Smooth muscle cell (in vitro differentiated cells): Measurements from ENCODE around the gene CREB1. TPM values are rescaled to one million over a fixed set of nuclear protein-coding genes. Genes with fewer than 3 reads are reported as not detected.

Source experiments
- DNase-seq: peaks from one replicate; lab custom pipeline; 2025; ENCODE audit not compliant: unreplicated experiment; lab: John Stamatoyannopoulos, UW
- H2AFZ ChIP-seq: fragments of 200-600 bp; sonication (generic); 2 replicates; pipeline ENCODE4 v1.6.0; 2016; ENCODE audit warnings: antibody characterized with exemption, low read depth, mild to moderate bottlenecking
- H3F3A ChIP-seq: fragments of 200-600 bp; sonication (generic); 2 replicates; pipeline ENCODE4 v1.6.0; 2017; ENCODE audit warnings: antibody characterized with exemption, low read depth
- H3K27ac ChIP-seq: fragments of 200-600 bp; sonication (generic); 2 replicates; pipeline ENCODE4 v1.5.1; 2016; ENCODE audit warnings: low read depth, mild to moderate bottlenecking
- H3K27me3 ChIP-seq: fragments of 200-600 bp; sonication (generic); 2 replicates; pipeline ENCODE4 v1.6.1; 2016; ENCODE audit warnings: low read depth, mild to moderate bottlenecking
- H3K36me3 ChIP-seq: fragments of 200-600 bp; sonication (generic); 2 replicates; pipeline ENCODE4 v1.5.1; 2016; ENCODE audit warnings: low read depth
- H3K4me1 ChIP-seq: fragments of 200-600 bp; sonication (generic); 2 replicates; pipeline ENCODE4 v1.5.1; 2016; ENCODE audit warnings: low read depth
- H3K4me2 ChIP-seq: fragments of 200-600 bp; sonication (generic); 2 replicates; pipeline ENCODE4 v1.6.0; 2016; ENCODE audit warnings: mild to moderate bottlenecking
- H3K4me3 ChIP-seq: fragments of 200-600 bp; sonication (generic); 2 replicates; pipeline ENCODE4 v1.5.1; 2016; ENCODE audit warnings: mild to moderate bottlenecking
- H3K79me2 ChIP-seq: fragments of 200-600 bp; sonication (generic); 2 replicates; pipeline ENCODE4 v1.6.0; 2016; ENCODE audit warnings: low read depth, mild to moderate bottlenecking
- H3K9ac ChIP-seq: fragments of 200-600 bp; sonication (generic); 2 replicates; pipeline ENCODE4 v1.6.0; 2016; ENCODE audit warnings: low read depth
- H3K9me3 ChIP-seq: fragments of 200-600 bp; sonication (generic); replicated peaks from 2 replicates; pipeline ENCODE4 v1.5.1; 2016; ENCODE audit warnings: low read depth
- H4K20me1 ChIP-seq: fragments of 200-600 bp; sonication (generic); 2 replicates; pipeline ENCODE4 v1.6.0; 2016; ENCODE audit warnings: low read depth
- WGBS: methylation state at CpG from one replicate; pipeline ENCODE4 v1.1.7; 2016; ENCODE audit warnings: low lambda C conversion rate; 5-methylcytosine and 5-hydroxymethylcytosine counted together
- polyA plus RNA-seq: library from polyadenylated mRNA; unstranded; fragments of >200 nt; fragmentation: Nextera tagmentation; extraction: Ambion mirVana; gene quantifications from 2 replicates; pipeline ENCODE4 v1.2.1, GENCODE V29; 2016
- total RNA-seq: library from RNA; depleted of rRNA; stranded (reverse); fragments of >200 nt; gene quantifications from 2 replicates; pipeline ENCODE4 v1.2.3, GENCODE V29; 2014
- TF ChIP-seq, protein P1 (sequence below): fragments of 200-600 bp; sonication (generic); IDR thresholded peaks from 2 replicates; pipeline ENCODE4 v1.5.1; 2017; ENCODE audit warnings: borderline replicate concordance, mild to moderate bottlenecking, antibody characterized with exemption; ENCODE audit not compliant: insufficient read depth, poor library complexity, severe bottlenecking

Gene CREB1
- total and polyA plus RNA-seq, 2 experiments from 2014 or later, result 19.0 to 67.6 TPM

DNA sequence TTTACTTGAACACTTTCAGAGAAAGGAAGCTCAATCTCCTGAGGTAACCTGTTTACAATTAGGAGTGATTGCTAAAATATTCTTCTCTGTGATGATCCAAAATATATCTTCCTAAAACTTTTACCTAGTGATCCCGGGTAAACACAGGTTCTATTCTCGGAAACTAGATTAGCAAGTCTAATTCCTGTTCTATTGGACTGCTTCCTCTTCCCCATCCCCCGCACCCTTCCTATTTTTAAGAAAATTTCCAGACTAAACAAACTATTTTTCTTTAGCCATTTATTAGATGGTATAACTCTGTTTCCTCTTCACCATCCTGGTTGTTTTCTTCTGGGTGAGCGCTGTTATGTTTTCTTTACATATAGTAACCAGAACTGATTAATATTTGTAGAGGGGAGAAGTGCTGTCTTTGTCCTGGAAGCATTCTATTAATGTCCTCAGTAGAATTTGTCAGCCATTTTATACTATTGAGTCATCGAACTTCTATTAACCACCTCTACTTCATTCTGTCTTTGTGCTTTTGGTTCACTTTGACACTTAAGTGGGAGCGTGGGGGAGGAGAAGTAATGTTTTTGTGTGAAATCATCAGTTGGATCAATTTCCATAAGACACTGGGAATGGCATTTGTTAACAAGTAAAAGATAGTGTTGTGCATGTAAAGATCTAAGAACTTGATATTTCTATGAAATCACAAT is 31.8 kb downstream of the CREB1 start:
- no peak for DNase-seq
- Histone ChIP-seq H3K4me1 (no peaks in the 10 kb centered on the region), H3K4me2 (no peak overlapping the region), H3K36me3 (peaks cover 17% of the 10 kb centered on the region), H3K79me2 (no peaks in the 10 kb centered on the region), H3K27ac (no peak overlapping the region), H3K4me3 (no peak overlapping the region), H4K20me1 (peaks cover 13% of the 10 kb centered on the region), H3K9me3 (no peaks in the 10 kb centered on the region), H2AFZ (no peak overlapping the region), H3K9ac (no peak overlapping the region), H3F3A (no peaks in the 10 kb centered on the region), H3K27me3 (no peaks in the 10 kb centered on the region)
- TF ChIP-seq, protein P1, sequence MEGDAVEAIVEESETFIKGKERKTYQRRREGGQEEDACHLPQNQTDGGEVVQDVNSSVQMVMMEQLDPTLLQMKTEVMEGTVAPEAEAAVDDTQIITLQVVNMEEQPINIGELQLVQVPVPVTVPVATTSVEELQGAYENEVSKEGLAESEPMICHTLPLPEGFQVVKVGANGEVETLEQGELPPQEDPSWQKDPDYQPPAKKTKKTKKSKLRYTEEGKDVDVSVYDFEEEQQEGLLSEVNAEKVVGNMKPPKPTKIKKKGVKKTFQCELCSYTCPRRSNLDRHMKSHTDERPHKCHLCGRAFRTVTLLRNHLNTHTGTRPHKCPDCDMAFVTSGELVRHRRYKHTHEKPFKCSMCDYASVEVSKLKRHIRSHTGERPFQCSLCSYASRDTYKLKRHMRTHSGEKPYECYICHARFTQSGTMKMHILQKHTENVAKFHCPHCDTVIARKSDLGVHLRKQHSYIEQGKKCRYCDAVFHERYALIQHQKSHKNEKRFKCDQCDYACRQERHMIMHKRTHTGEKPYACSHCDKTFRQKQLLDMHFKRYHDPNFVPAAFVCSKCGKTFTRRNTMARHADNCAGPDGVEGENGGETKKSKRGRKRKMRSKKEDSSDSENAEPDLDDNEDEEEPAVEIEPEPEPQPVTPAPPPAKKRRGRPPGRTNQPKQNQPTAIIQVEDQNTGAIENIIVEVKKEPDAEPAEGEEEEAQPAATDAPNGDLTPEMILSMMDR, result no peak
- 93% methylated on average over 6 of the region's 6 CpGs for WGBS

DNA sequence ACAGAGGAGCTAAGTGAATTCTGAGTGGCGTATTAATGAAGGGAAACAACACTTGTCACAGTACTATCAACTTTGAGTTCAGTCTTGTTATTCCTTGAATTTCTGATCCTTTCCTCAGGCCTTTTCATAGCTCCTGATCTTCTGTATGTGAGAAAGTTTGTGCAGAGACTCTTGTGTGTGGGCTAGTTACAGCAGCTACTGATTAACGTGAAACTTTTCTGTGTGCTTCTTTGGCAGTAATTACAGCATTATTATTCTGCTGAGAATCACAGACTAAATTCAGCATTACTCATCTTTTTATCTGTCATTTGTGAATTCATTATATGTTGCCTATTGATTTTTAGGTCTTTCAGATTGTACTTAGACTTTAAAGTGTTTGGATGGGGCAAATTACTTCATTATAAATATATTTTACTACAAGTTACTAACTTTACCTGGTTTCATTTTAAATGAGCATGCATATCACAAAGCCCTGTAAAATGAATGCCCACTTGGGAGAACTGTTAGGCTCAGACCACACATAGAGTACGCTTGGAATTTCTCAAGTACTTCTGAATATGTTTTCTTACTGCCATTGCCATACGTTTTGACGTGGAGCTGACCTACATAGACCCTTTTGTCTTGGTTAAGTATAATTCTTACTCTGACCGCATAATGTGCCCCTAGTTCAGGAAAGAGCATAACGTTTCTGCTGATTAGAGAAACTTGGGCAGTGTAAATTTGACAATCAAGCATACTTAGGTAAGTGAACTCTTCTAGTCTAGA is 36.2 kb downstream of the CREB1 start:
- no peaks in the 10 kb centered on the region for H3K9me3 ChIP-seq
- H3K4me2 ChIP-seq, result no peak overlapping the region
- H2AFZ ChIP-seq, result no peak overlapping the region
- no peaks in the 10 kb centered on the region for H3K27me3 ChIP-seq
- H3K79me2 ChIP-seq, result no peaks in the 10 kb centered on the region
- H3F3A ChIP-seq, result no peaks in the 10 kb centered on the region
- H3K9ac ChIP-seq, result no peak overlapping the region
- no peaks in the 10 kb centered on the region for H4K20me1 ChIP-seq
- no peak overlapping the region for H3K4me3 ChIP-seq
- DNase-seq, result no peak
- H3K27ac ChIP-seq, result no peak overlapping the region
- WGBS, result 95% methylated on average over 7 of the region's 7 CpGs
- peaks cover 22% of the 10 kb centered on the region for H3K36me3 ChIP-seq
- no peaks in the 10 kb centered on the region for H3K4me1 ChIP-seq
- TF ChIP-seq, protein P1, result no peak

DNA sequence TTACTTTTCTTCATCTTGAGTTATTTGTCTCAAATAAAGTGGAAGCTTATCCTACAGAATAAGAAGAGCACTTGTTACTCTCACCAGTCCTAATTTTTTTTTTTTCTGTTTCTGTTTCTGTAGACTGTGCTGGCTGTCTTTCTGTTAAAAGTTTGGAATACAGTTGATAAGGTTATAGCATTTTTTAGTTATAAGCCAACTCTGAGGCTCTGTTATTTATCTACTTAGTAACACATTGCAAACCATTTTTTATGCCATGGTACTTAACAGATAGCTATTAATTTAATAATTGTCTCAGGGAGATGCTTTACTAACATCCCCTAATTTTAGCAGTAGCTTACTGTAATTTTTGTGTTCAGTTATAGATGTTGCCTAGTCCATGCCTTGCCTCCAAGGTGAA is 37.9 kb downstream of the CREB1 start:
- Histone ChIP-seq H2AFZ (no peak overlapping the region), H3K27ac (no peak overlapping the region), H3K4me3 (no peak overlapping the region), H3F3A (no peaks in the 10 kb centered on the region), H3K36me3 (peaks cover 25% of the 10 kb centered on the region), H3K79me2 (no peaks in the 10 kb centered on the region), H3K4me2 (no peak overlapping the region), H3K27me3 (no peaks in the 10 kb centered on the region), H3K4me1 (no peaks in the 10 kb centered on the region), H4K20me1 (no peaks in the 10 kb centered on the region), H3K9me3 (no peaks in the 10 kb centered on the region), H3K9ac (no peak overlapping the region)
- DNase-seq, result no peak
- TF ChIP-seq, protein P1, result no peak
